ENCODE results near the gene PCGF2.
A peak's percentile ranks its signal among the peaks of the same experiment; 100 is the strongest.
"Not testable (repeated sequence)": the region's sequence is repeated elsewhere in the genome, so short reads cannot be mapped to it uniquely, and the experiment has no call there.

The PCGF2 gene

GRCh38 chr17:38748149-38748891 is at the start of gene PCGF2:
TSS of gene PCGF2 (minus strand) at chr17:38748336. CDS start at chr17:38740402, 7,934 bp downstream.
- peaks cover 34% of the 10 kb centered on the region for H3K4me1 Mint-ChIP-seq (ENCODE audit: low read depth)
- no peak within 1 kb of the TSS for H3K27ac Mint-ChIP-seq
- H3K9me3 Mint-ChIP-seq, result no peaks in the 10 kb centered on the region
- DNase-seq (ENCODE audit: low spot score), result no peak
- H3K4me3 Mint-ChIP-seq, result peak within 1 kb of the TSS; percentile 97
- peaks cover 42% of the 10 kb centered on the region for H3K27me3 Mint-ChIP-seq (ENCODE audit: low read depth)
- peaks cover 5% of the 10 kb centered on the region for H3K36me3 Mint-ChIP-seq (ENCODE audit: low read depth)

GRCh38 chr17:38797828-38798227 is 49.7 kb upstream of the PCGF2 start:
- no peaks in the 10 kb centered on the region for H3K27me3 Mint-ChIP-seq (ENCODE audit: low read depth)
- H3K4me3 Mint-ChIP-seq, result peak overlapping the region; percentile 91
- H3K4me1 Mint-ChIP-seq (ENCODE audit: low read depth), result peaks cover 31% of the 10 kb centered on the region
- DNase-seq (ENCODE audit: low spot score), result no peak
- peak overlapping the region; percentile 87 for H3K27ac Mint-ChIP-seq
- H3K36me3 Mint-ChIP-seq (ENCODE audit: low read depth), result peaks cover 36% of the 10 kb centered on the region
- H3K9me3 Mint-ChIP-seq, result no peaks in the 10 kb centered on the region

- no peak for DNase-seq (ENCODE audit: low spot score)
- H3K4me3 Mint-ChIP-seq, result peak overlapping the region; percentile 91
Measured at GRCh38 chr17:38797158-38797490, 49.0 kb upstream of the PCGF2 start.

GRCh38 chr17:38796451-38797157 is 48.5 kb upstream of the PCGF2 start:
- Mint-ChIP-seq H3K27me3 (ENCODE audit: low read depth) (no peaks in the 10 kb centered on the region), H3K36me3 (ENCODE audit: low read depth) (peaks cover 31% of the 10 kb centered on the region), H3K4me3 (peak overlapping the region; percentile 91), H3K27ac (peak overlapping the region; percentile 10), H3K9me3 (no peaks in the 10 kb centered on the region), H3K4me1 (ENCODE audit: low read depth) (peaks cover 31% of the 10 kb centered on the region)
- no peak for DNase-seq (ENCODE audit: low spot score)

More at GRCh38 chr17:38797158-38797490, 49.0 kb upstream of the PCGF2 start:
- peaks cover 36% of the 10 kb centered on the region for H3K36me3 Mint-ChIP-seq (ENCODE audit: low read depth)
- no peaks in the 10 kb centered on the region for H3K9me3 Mint-ChIP-seq
- peak overlapping the region; percentile 10 for H3K27ac Mint-ChIP-seq
- peaks cover 31% of the 10 kb centered on the region for H3K4me1 Mint-ChIP-seq (ENCODE audit: low read depth)
- no peaks in the 10 kb centered on the region for H3K27me3 Mint-ChIP-seq (ENCODE audit: low read depth)

GRCh38 chr17:38794221-38794620 is 46.1 kb upstream of the PCGF2 start:
- Mint-ChIP-seq H3K9me3 (no peaks in the 10 kb centered on the region), H3K4me1 (ENCODE audit: low read depth) (peaks cover 25% of the 10 kb centered on the region), H3K36me3 (ENCODE audit: low read depth) (peaks cover 22% of the 10 kb centered on the region), H3K4me3 (no peak overlapping the region), H3K27me3 (ENCODE audit: low read depth) (no peaks in the 10 kb centered on the region), H3K27ac (no peak overlapping the region)
- no peak for DNase-seq (ENCODE audit: low spot score)

- no peak for DNase-seq (ENCODE audit: low spot score)
- H3K9me3 Mint-ChIP-seq, result no peaks in the 10 kb centered on the region
- H3K27ac Mint-ChIP-seq, result no peak overlapping the region
- peaks cover 16% of the 10 kb centered on the region for H3K36me3 Mint-ChIP-seq (ENCODE audit: low read depth)
- H3K27me3 Mint-ChIP-seq (ENCODE audit: low read depth), result no peaks in the 10 kb centered on the region
- H3K4me3 Mint-ChIP-seq, result no peak overlapping the region
- H3K4me1 Mint-ChIP-seq (ENCODE audit: low read depth), result peaks cover 1% of the 10 kb centered on the region
Measured at GRCh38 chr17:38791162-38791561, 43.0 kb upstream of the PCGF2 start.

- DNase-seq (ENCODE audit: low spot score); H3K4me3 Mint-ChIP-seq; H3K9me3 Mint-ChIP-seq; H3K27ac Mint-ChIP-seq; H3K4me1 Mint-ChIP-seq (ENCODE audit: low read depth); H3K27me3 Mint-ChIP-seq (ENCODE audit: low read depth): not testable (repeated sequence)
- H3K36me3 Mint-ChIP-seq (ENCODE audit: low read depth), result peaks cover 17% of the 10 kb centered on the region
Measured at GRCh38 chr17:38790148-38790707, 42.1 kb upstream of the PCGF2 start.

GRCh38 chr17:38789185-38789584 is 41.0 kb upstream of the PCGF2 start:
- Mint-ChIP-seq H3K36me3 (ENCODE audit: low read depth) (peaks cover 24% of the 10 kb centered on the region), H3K9me3 (no peaks in the 10 kb centered on the region), H3K4me3 (no peak overlapping the region), H3K4me1 (ENCODE audit: low read depth) (peaks cover 3% of the 10 kb centered on the region), H3K27ac (no peak overlapping the region), H3K27me3 (ENCODE audit: low read depth) (no peaks in the 10 kb centered on the region)
- no peak for DNase-seq (ENCODE audit: low spot score)

GRCh38 chr17:38787999-38788398 is 39.9 kb upstream of the PCGF2 start:
- H3K4me1 Mint-ChIP-seq (ENCODE audit: low read depth); H3K27me3 Mint-ChIP-seq (ENCODE audit: low read depth); H3K4me3 Mint-ChIP-seq; H3K27ac Mint-ChIP-seq; H3K9me3 Mint-ChIP-seq; DNase-seq (ENCODE audit: low spot score): not testable (repeated sequence)
- peaks cover 22% of the 10 kb centered on the region for H3K36me3 Mint-ChIP-seq (ENCODE audit: low read depth)

GRCh38 chr17:38786372-38786771 is 38.2 kb upstream of the PCGF2 start:
- Mint-ChIP-seq H3K4me3 (no peak overlapping the region), H3K36me3 (ENCODE audit: low read depth) (peaks cover 25% of the 10 kb centered on the region), H3K27me3 (ENCODE audit: low read depth) (no peaks in the 10 kb centered on the region), H3K9me3 (no peaks in the 10 kb centered on the region), H3K4me1 (ENCODE audit: low read depth) (peaks cover 3% of the 10 kb centered on the region), H3K27ac (no peak overlapping the region)
- DNase-seq (ENCODE audit: low spot score), result no peak

GRCh38 chr17:38783227-38783626 is 35.1 kb upstream of the PCGF2 start:
- no peak for DNase-seq (ENCODE audit: low spot score)
- Mint-ChIP-seq H3K9me3 (no peaks in the 10 kb centered on the region), H3K27ac (no peak overlapping the region), H3K4me3 (no peak overlapping the region), H3K4me1 (ENCODE audit: low read depth) (peaks cover 3% of the 10 kb centered on the region), H3K36me3 (ENCODE audit: low read depth) (peaks cover 41% of the 10 kb centered on the region), H3K27me3 (ENCODE audit: low read depth) (no peaks in the 10 kb centered on the region)

- H3K27ac Mint-ChIP-seq, result no peak overlapping the region
- no peaks in the 10 kb centered on the region for H3K9me3 Mint-ChIP-seq
- H3K36me3 Mint-ChIP-seq (ENCODE audit: low read depth), result peaks cover 42% of the 10 kb centered on the region
- no peaks in the 10 kb centered on the region for H3K27me3 Mint-ChIP-seq (ENCODE audit: low read depth)
- no peak overlapping the region for H3K4me3 Mint-ChIP-seq
- no peak for DNase-seq (ENCODE audit: low spot score)
- peaks cover 2% of the 10 kb centered on the region for H3K4me1 Mint-ChIP-seq (ENCODE audit: low read depth)
Measured at GRCh38 chr17:38779965-38780752, 32.0 kb upstream of the PCGF2 start.

GRCh38 chr17:38777641-38778250 is 29.6 kb upstream of the PCGF2 start:
- Mint-ChIP-seq H3K4me1 (ENCODE audit: low read depth) (no peaks in the 10 kb centered on the region), H3K9me3 (no peaks in the 10 kb centered on the region), H3K36me3 (ENCODE audit: low read depth) (peaks cover 44% of the 10 kb centered on the region)

More at GRCh38 chr17:38777641-38778250, 29.6 kb upstream of the PCGF2 start:
- Mint-ChIP-seq H3K27ac (no peak overlapping the region), H3K27me3 (ENCODE audit: low read depth) (no peaks in the 10 kb centered on the region), H3K4me3 (no peak overlapping the region)
- DNase-seq (ENCODE audit: low spot score), result no peak

Data from T-helper 2 cell treated with Interferon-gamma antibody and Interleukin-4, amounts not matched to agents 5 μg/mL and 100 μg/mL, for 36 hours (primary cell).